ENCODE results near the gene TBC1D1. TPM values are rescaled to one million over a fixed set of nuclear protein-coding genes. Genes with fewer than 3 reads are reported as not detected.

The TBC1D1 gene
- total and polyA plus RNA-seq, 2 donors (not counting 3 experiments of a cell fraction or from before 2014, with no cell fraction given), result 63.5 to 116 TPM

DNA sequence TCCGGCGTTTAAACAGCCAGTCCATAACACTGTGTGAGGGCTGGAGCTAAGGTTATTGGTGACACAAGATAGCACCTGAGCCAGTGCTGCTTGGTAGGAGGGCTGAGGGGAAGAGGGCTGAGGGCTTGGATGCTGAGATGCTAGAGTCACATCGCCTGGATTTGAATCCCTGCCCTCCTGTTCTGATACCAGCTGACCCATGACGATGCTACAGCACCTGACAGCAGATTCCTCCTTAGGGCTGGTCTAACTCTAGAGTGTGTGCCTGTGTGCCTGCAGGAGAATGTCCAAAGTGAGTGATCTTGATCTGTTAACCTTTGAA is 171.9 kb downstream of the TBC1D1 start:
- FAIRE-seq, result no peak
- no TSS peak for BruUV-seq (replicated peaks)
- TF ChIP-seq CTCF (IDR thresholded peaks at IDR 0.05; ENCODE audit: extremely low read depth in 1 of 2, insufficient read depth in 1 of 2, low read depth in 1 of 2, low read length in 2 of 2) (no peak), GATA2 (IDR thresholded peaks at IDR 0.05; ENCODE audit: insufficient read depth, insufficient read length, low read depth, low read length) (no peak), JUN (IDR thresholded peaks at IDR 0.05; ENCODE audit: borderline replicate concordance, insufficient read depth, insufficient read length, low read depth) (no peak), FOS (IDR thresholded peaks at IDR 0.05; ENCODE audit: borderline replicate concordance, insufficient read depth, low read length) (no peak), POLR2AphosphoS5 (IDR thresholded peaks at IDR 0.05; ENCODE audit: insufficient read depth, low read depth, low read length) (no peak), EZH2 (IDR thresholded peaks at IDR 0.05; ENCODE audit: borderline replicate concordance, low read depth, low read length, severe bottlenecking) (no peak)
- Histone ChIP-seq H3K4me3 (replicated peaks in 1 of 3; ENCODE audit: insufficient read depth in 1 of 3, low read depth in 1 of 3, low read length in 3 of 3) (no peak overlapping the region), H2AFZ (ENCODE audit: low read depth, low read length) (no peak overlapping the region), H3K27me3 (ENCODE audit: control insufficient read depth in 2 of 2, insufficient read depth in 2 of 2, low read length in 2 of 2) (no peaks in the 10 kb centered on the region), H4K20me1 (replicated peaks; ENCODE audit: control insufficient read depth, extremely low read depth, insufficient read depth, low read length) (no peaks in the 10 kb centered on the region), H3K36me3 (ENCODE audit: control insufficient read depth in 2 of 2, extremely low read depth in 1 of 2, insufficient read depth in 2 of 2, low read length in 2 of 2) (peaks cover 0 to 4% of the 10 kb centered on the region in 2 experiments), H3K9me1 (replicated peaks; ENCODE audit: control insufficient read depth, extremely low read depth, insufficient read depth, low read length) (no peaks in the 10 kb centered on the region), H3K27ac (ENCODE audit: insufficient read depth, low read depth, low read length) (no peak overlapping the region), H3K4me2 (ENCODE audit: insufficient read depth, low read length) (no peak overlapping the region), H3K4me1 (ENCODE audit: control insufficient read depth, extremely low read depth, insufficient read depth, low read length) (peaks cover 2% of the 10 kb centered on the region), H3K9me3 (replicated peaks; ENCODE audit: control insufficient read depth, insufficient read depth, low read length) (no peaks in the 10 kb centered on the region), H3K79me2 (ENCODE audit: control insufficient read depth, insufficient read depth, low read length) (no peaks in the 10 kb centered on the region), H3K9ac (replicated peaks; ENCODE audit: extremely low read depth, insufficient read depth, low read length) (no peak overlapping the region)
- CTCF ChIA-PET, result interaction anchor here (0.5 to 1.9 kb wide), 14 partner anchors 16 to 825 kb away, joined by 3 to 11 read pairs (median 3); partner anchors contain the start of gene TLR10
- dilution Hi-C loops (cut with MboI; ENCODE audit: extremely low pct_ligation_motif_present, low sequenced_read_pairs), result no loop called here
- POLR2A ChIA-PET, result no interaction called here
- DNase-seq (ENCODE audit: low read depth, low spot score), result no peak
- intact Hi-C loops (cut with micrococcal nuclease), result loop anchor here (1.0 to 5.0 kb wide), 6 partner anchors 117 to 795 kb away; partner anchors contain the start of genes TLR10 and TLR6

All from endothelial cell of umbilical vein (primary cell).